Activated CD8-positive, alpha-beta T cell treated with anti-CD3 and anti-CD28 coated beads for 36 hours (primary cell): ENCODE measurements around the gene NDUFS4. TPM values are rescaled to one million over a fixed set of nuclear protein-coding genes. Genes with fewer than 3 reads are reported as not detected.
"Not testable (repeated sequence)": the region's sequence is repeated elsewhere in the genome, so short reads cannot be mapped to it uniquely, and the experiment has no call there.

ENCODE experiments used
- ATAC-seq: fragments of 200-7000 bp; cut with Tn5 transposase; one replicate; pipeline ENCODE4 v1.10.0; 2021; ENCODE audit warnings: mild to moderate bottlenecking, moderate library complexity
- CTCF ChIA-PET: fragments of 350-600 bp; sonication (Branson Sonifier 250); formaldehyde crosslinking; loops from one replicate; lab custom pipeline; 2021; ENCODE audit warnings: antibody characterized with exemption; lab: Charles Lee
- POLR2A ChIA-PET: fragments of 350-600 bp; sonication (Branson Sonifier 250); formaldehyde crosslinking; loops from one replicate; lab custom pipeline; 2021; ENCODE audit warnings: antibody characterized with exemption; lab: Charles Lee
- DNase-seq: peaks from one replicate; pipeline ENCODE4 v3.0.0-alpha.2; 2020
- H3K27ac Mint-ChIP-seq: one replicate; pipeline ENCODE4 v1.8.0; 2021; ENCODE audit warnings: mild to moderate bottlenecking, mixed read lengths
- H3K27me3 Mint-ChIP-seq: one replicate; pipeline ENCODE4 v1.8.0; 2021; ENCODE audit warnings: mixed read lengths
- H3K36me3 Mint-ChIP-seq: one replicate; pipeline ENCODE4 v1.8.0; 2021; ENCODE audit warnings: low read depth, mixed read lengths
- H3K4me1 Mint-ChIP-seq: one replicate; pipeline ENCODE4 v1.8.0; 2021; ENCODE audit warnings: low read depth, mixed read lengths
- H3K4me3 Mint-ChIP-seq: one replicate; pipeline ENCODE4 v1.8.0; 2021; ENCODE audit warnings: mild to moderate bottlenecking, moderate library complexity, mixed read lengths
- H3K9me3 Mint-ChIP-seq: one replicate; pipeline ENCODE4 v1.8.0; 2021; ENCODE audit warnings: mixed read lengths
- intact Hi-C: fragments of 100-400 bp; cut with micrococcal nuclease; formaldehyde crosslinking; loops from one replicate; pipeline ENCODE4 v1.10.0; 2022
- total RNA-seq, 2 experiments: library from RNA; stranded (reverse); gene quantifications; one replicate each; pipeline ENCODE4 v1.2.3, GENCODE V29; 2021
- TF ChIP-seq, protein P1 (sequence below): fragments of 200-600 bp; IDR thresholded peaks from one replicate; pipeline ENCODE4 v1.8.0; 2022; ENCODE audit warnings: antibody characterized with exemption, mild to moderate bottlenecking

The NDUFS4 gene
- total RNA-seq, 2 experiments from 2014 or later, result 69.2 to 72.0 TPM

GRCh38 chr5:53541859-53542258 is 18.6 kb upstream of the NDUFS4 start:
- no peak for DNase-seq
- no peaks in the 10 kb centered on the region for H3K4me1 Mint-ChIP-seq
- no peak for ATAC-seq
- no peak overlapping the region for H3K27ac Mint-ChIP-seq
- H3K27me3 Mint-ChIP-seq, result peaks cover 15% of the 10 kb centered on the region
- H3K36me3 Mint-ChIP-seq, result no peaks in the 10 kb centered on the region
- intact Hi-C loops, result no loop called here
- CTCF ChIA-PET, result no interaction called here
- TF ChIP-seq, protein P1, sequence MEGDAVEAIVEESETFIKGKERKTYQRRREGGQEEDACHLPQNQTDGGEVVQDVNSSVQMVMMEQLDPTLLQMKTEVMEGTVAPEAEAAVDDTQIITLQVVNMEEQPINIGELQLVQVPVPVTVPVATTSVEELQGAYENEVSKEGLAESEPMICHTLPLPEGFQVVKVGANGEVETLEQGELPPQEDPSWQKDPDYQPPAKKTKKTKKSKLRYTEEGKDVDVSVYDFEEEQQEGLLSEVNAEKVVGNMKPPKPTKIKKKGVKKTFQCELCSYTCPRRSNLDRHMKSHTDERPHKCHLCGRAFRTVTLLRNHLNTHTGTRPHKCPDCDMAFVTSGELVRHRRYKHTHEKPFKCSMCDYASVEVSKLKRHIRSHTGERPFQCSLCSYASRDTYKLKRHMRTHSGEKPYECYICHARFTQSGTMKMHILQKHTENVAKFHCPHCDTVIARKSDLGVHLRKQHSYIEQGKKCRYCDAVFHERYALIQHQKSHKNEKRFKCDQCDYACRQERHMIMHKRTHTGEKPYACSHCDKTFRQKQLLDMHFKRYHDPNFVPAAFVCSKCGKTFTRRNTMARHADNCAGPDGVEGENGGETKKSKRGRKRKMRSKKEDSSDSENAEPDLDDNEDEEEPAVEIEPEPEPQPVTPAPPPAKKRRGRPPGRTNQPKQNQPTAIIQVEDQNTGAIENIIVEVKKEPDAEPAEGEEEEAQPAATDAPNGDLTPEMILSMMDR, result no peak
- POLR2A ChIA-PET, result no interaction called here
- no peaks in the 10 kb centered on the region for H3K9me3 Mint-ChIP-seq
- no peak overlapping the region for H3K4me3 Mint-ChIP-seq

DNA sequence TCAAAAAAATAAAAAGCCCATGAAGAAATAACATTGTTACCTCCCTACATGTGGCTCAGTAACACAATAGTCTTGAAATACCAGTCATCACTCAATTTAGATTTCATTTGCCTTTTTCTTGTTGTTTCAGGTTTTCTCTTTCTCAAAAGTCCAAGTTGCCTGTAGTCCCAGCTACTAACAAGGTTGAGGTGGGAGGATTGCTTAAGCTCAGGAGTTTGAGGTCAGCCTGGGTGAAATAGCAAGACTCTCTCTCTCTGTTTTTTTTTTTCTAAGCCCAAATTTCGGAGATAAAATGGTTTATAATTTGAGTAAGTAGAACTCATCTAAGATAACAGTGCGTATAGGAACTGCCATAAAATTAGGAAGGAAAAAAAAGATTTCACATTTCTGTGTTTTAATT is 17.5 kb upstream of the NDUFS4 start:
- no peaks in the 10 kb centered on the region for H3K36me3 Mint-ChIP-seq
- no peaks in the 10 kb centered on the region for H3K4me1 Mint-ChIP-seq
- TF ChIP-seq, protein P1, result no peak
- no peak overlapping the region for H3K4me3 Mint-ChIP-seq
- peaks cover 10% of the 10 kb centered on the region for H3K27me3 Mint-ChIP-seq
- H3K27ac Mint-ChIP-seq, result no peak overlapping the region
- H3K9me3 Mint-ChIP-seq, result no peaks in the 10 kb centered on the region
- intact Hi-C loops, result no loop called here
- CTCF ChIA-PET, result no interaction called here
- ATAC-seq, result no peak
- DNase-seq, result no peak
- POLR2A ChIA-PET, result no interaction called here

GRCh38 chr5:53543401-53543800 is 17.0 kb upstream of the NDUFS4 start:
- no peak for DNase-seq
- TF ChIP-seq, protein P1, result no peak
- intact Hi-C loops, result no loop called here
- POLR2A ChIA-PET, result no interaction called here
- H3K27me3 Mint-ChIP-seq, result peaks cover 10% of the 10 kb centered on the region
- H3K27ac Mint-ChIP-seq, result no peak overlapping the region
- no peaks in the 10 kb centered on the region for H3K9me3 Mint-ChIP-seq
- CTCF ChIA-PET, result interaction anchor here (1.2 kb wide), 1 partner anchor 65 kb away, joined by 3 read pairs; no protein-coding TSS in a partner anchor
- H3K4me3 Mint-ChIP-seq, result no peak overlapping the region
- no peak for ATAC-seq
- no peaks in the 10 kb centered on the region for H3K4me1 Mint-ChIP-seq
- no peaks in the 10 kb centered on the region for H3K36me3 Mint-ChIP-seq

DNA sequence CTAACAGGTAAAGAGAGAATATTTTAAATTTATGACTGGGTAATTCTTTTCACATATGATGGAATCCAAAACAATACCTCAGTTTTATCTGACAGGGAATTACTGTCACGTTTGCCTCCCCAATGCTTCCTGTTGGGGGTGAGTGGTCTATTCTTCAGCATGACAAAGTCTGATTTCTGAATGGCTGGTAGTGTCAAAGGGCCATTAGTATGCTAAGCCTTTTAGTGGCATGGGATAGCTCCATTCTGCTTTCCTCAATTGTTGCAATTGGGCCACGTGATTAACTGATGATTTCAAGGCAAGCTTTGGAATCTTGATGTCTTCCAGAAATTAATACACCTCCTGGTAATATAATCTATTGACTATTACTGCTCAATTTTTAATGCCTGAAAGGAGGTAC is 14.7 kb upstream of the NDUFS4 start:
- intact Hi-C loops, result no loop called here
- no peaks in the 10 kb centered on the region for H3K4me1 Mint-ChIP-seq
- no peak overlapping the region for H3K4me3 Mint-ChIP-seq
- H3K27ac Mint-ChIP-seq, result no peak overlapping the region
- H3K9me3 Mint-ChIP-seq, result no peaks in the 10 kb centered on the region
- peaks cover 3% of the 10 kb centered on the region for H3K27me3 Mint-ChIP-seq
- DNase-seq (no peak), ATAC-seq (no peak)
- ChIA-PET CTCF (no interaction called here), POLR2A (no interaction called here)
- H3K36me3 Mint-ChIP-seq, result no peaks in the 10 kb centered on the region
- TF ChIP-seq, protein P1, result no peak

DNA sequence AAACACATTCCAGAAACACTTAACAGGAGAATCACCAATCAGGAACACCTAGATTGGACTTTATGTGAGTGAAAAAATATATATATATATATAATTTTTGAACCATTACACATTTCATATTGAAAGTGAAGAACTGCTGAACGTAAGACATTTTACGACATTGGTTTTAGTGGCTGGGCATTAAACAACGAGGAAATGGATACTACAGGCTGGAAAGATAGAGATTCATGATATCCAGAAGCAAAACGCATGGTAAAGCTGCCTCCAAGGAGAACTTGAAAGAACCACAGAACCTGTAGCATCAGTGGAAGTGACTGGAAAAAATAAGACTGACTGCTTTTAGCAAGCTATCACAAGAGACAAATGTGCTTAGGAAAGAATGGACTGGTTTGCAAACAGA is 13.2 kb upstream of the NDUFS4 start:
- Mint-ChIP-seq H3K36me3 (no peaks in the 10 kb centered on the region), H3K27ac (no peak overlapping the region), H3K9me3 (no peaks in the 10 kb centered on the region), H3K4me3 (no peak overlapping the region), H3K4me1 (no peaks in the 10 kb centered on the region), H3K27me3 (peaks cover 3% of the 10 kb centered on the region)
- POLR2A ChIA-PET, result no interaction called here
- CTCF ChIA-PET, result no interaction called here
- intact Hi-C loops, result no loop called here
- TF ChIP-seq, protein P1, result no peak
- ATAC-seq (no peak), DNase-seq (no peak)

DNA sequence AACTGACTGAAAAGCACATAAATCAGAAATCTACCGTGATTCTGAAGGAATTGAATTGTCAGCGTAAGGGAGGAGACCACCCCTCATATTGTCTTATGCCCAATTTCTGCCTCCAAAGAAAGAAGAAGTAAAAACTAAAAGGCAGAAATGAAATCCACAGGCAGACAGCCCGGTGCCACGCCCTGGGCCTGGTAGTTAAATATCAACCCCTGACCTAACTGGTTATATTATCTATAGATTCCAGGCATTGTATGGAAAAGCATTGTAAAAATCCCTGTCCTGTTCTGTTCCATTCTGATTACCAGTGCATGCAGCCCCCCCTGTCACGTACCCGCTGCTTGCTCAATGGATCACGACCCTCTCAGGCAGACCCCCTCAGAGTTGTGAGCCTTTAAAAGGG is 11.9 kb upstream of the NDUFS4 start:
- H3K27me3 Mint-ChIP-seq, H3K27ac Mint-ChIP-seq, H3K36me3 Mint-ChIP-seq, intact Hi-C loops, DNase-seq, H3K4me1 Mint-ChIP-seq, H3K9me3 Mint-ChIP-seq, H3K4me3 Mint-ChIP-seq, CTCF ChIA-PET, ATAC-seq, POLR2A ChIA-PET: not testable (repeated sequence)
